Measurements from ENCODE around the gene FBN1.

FBN1 gene

GRCh38 chr15:48680841-48681240 is 35.3 kb upstream of the FBN1 start:
- TF ChIP-seq CTCF (conservative IDR thresholded peaks at IDR 0.05; ENCODE audit: low read depth), result no peak
- ChIA-PET CTCF (interaction anchor here (0.7 kb wide), 1 partner anchor 395 kb away, joined by 3 read pairs; no protein-coding TSS in a partner anchor), POLR2A (ENCODE audit: low non-redundant PET) (no interaction called here)
- no peak overlapping the region for H3K27ac ChIP-seq
- DNase-seq (ENCODE audit: low spot score), result peak; percentile 33

GRCh38 chr15:48679952-48680351 is 34.4 kb upstream of the FBN1 start:
- TF ChIP-seq CTCF (conservative IDR thresholded peaks at IDR 0.05; ENCODE audit: low read depth), result no peak
- ChIA-PET POLR2A (ENCODE audit: low non-redundant PET) (no interaction called here), CTCF (no interaction called here)
- H3K27ac ChIP-seq, result no peak overlapping the region
- no peak for DNase-seq (ENCODE audit: low spot score)

GRCh38 chr15:48678851-48679250 is 33.3 kb upstream of the FBN1 start:
- ChIA-PET POLR2A (ENCODE audit: low non-redundant PET) (no interaction called here), CTCF (no interaction called here)
- no peak for TF ChIP-seq CTCF (conservative IDR thresholded peaks at IDR 0.05; ENCODE audit: low read depth)
- DNase-seq (ENCODE audit: low spot score), result no peak
- H3K27ac ChIP-seq, result no peak overlapping the region

GRCh38 chr15:48677821-48678220 is 32.3 kb upstream of the FBN1 start:
- ChIA-PET CTCF (no interaction called here), POLR2A (ENCODE audit: low non-redundant PET) (no interaction called here)
- TF ChIP-seq CTCF (conservative IDR thresholded peaks at IDR 0.05; ENCODE audit: low read depth), result no peak
- H3K27ac ChIP-seq, result no peak overlapping the region
- no peak for DNase-seq (ENCODE audit: low spot score)

- DNase-seq (ENCODE audit: low spot score), result no peak
- H3K27ac ChIP-seq, result no peak overlapping the region
- POLR2A ChIA-PET (ENCODE audit: low non-redundant PET), result no interaction called here
- CTCF ChIA-PET, result no interaction called here
- TF ChIP-seq CTCF (conservative IDR thresholded peaks at IDR 0.05; ENCODE audit: low read depth), result no peak
Measured at GRCh38 chr15:48675436-48675835, 29.9 kb upstream of the FBN1 start.

- ChIA-PET CTCF (no interaction called here), POLR2A (ENCODE audit: low non-redundant PET) (no interaction called here)
- no peak for DNase-seq (ENCODE audit: low spot score)
- no peak for TF ChIP-seq CTCF (conservative IDR thresholded peaks at IDR 0.05; ENCODE audit: low read depth)
- H3K27ac ChIP-seq, result no peak overlapping the region
Measured at GRCh38 chr15:48674876-48675275, 29.4 kb upstream of the FBN1 start.

- CTCF ChIA-PET, result no interaction called here
- no peak overlapping the region for H3K27ac ChIP-seq
Measured at GRCh38 chr15:48672206-48672605, 26.7 kb upstream of the FBN1 start.

More at GRCh38 chr15:48672206-48672605, 26.7 kb upstream of the FBN1 start:
- POLR2A ChIA-PET (ENCODE audit: low non-redundant PET), result no interaction called here
- TF ChIP-seq CTCF (conservative IDR thresholded peaks at IDR 0.05; ENCODE audit: low read depth), result no peak
- no peak for DNase-seq (ENCODE audit: low spot score)
